Neural crest cell (in vitro differentiated cells): ENCODE data around the gene MYO6. TPM values are rescaled to one million over a fixed set of nuclear protein-coding genes. Genes with fewer than 3 reads are reported as not detected.

Source experiments
- DNase-seq: peaks from one replicate; pipeline ENCODE4 v3.0.0; 2021; ENCODE audit warnings: low read depth, mixed read lengths, low spot score
- H3K27ac Mint-ChIP-seq: one replicate; pipeline ENCODE4 v1.8.0; 2021; ENCODE audit warnings: mild to moderate bottlenecking, mixed read lengths; ENCODE audit not compliant: unreplicated experiment
- H3K27me3 Mint-ChIP-seq: 2 replicates; pipeline ENCODE4 v1.8.0; 2021; ENCODE audit warnings: low read depth, mild to moderate bottlenecking, mixed read lengths
- H3K36me3 Mint-ChIP-seq: 2 replicates; pipeline ENCODE4 v1.8.0; 2021; ENCODE audit warnings: low read depth, mild to moderate bottlenecking, mixed read lengths
- H3K4me1 Mint-ChIP-seq: 2 replicates; pipeline ENCODE4 v1.8.0; 2021; ENCODE audit warnings: mixed read lengths
- H3K4me3 Mint-ChIP-seq: one replicate; pipeline ENCODE4 v1.8.0; 2021; ENCODE audit warnings: mild to moderate bottlenecking, mixed read lengths
- H3K9me3 Mint-ChIP-seq: 2 replicates; pipeline ENCODE4 v1.8.0; 2021; ENCODE audit warnings: mixed read lengths
- CTCF ChIP-seq: fragments of 200-600 bp; sonication (generic); conservative IDR thresholded peaks from 2 replicates; pipeline ENCODE4 v1.5.0; 2021; ENCODE audit warnings: antibody characterized with exemption, mild to moderate bottlenecking
- total RNA-seq: library from RNA; stranded (reverse); gene quantifications from 2 replicates; pipeline ENCODE4 v1.2.1, GENCODE V29; 2021

The MYO6 gene
- total RNA-seq, 1 donor from 2014 or later: 24.5 TPM

GRCh38 chr6:75848274-75848673, 99.2 kb downstream of the MYO6 start:
- no peaks in the 10 kb centered on the region for H3K9me3 Mint-ChIP-seq
- DNase-seq: no peak
- H3K27me3 Mint-ChIP-seq: no peaks in the 10 kb centered on the region
- H3K4me3 Mint-ChIP-seq: no peak overlapping the region
- H3K4me1 Mint-ChIP-seq: no peaks in the 10 kb centered on the region
- H3K36me3 Mint-ChIP-seq: no peaks in the 10 kb centered on the region
- H3K27ac Mint-ChIP-seq: no peak overlapping the region
- no peak for TF ChIP-seq CTCF

- H3K4me1 Mint-ChIP-seq: no peaks in the 10 kb centered on the region
- no peak for TF ChIP-seq CTCF
- peak overlapping the region; percentile 81 for H3K27ac Mint-ChIP-seq
- DNase-seq: no peak
- H3K4me3 Mint-ChIP-seq: no peak overlapping the region
- H3K9me3 Mint-ChIP-seq: no peaks in the 10 kb centered on the region
- no peaks in the 10 kb centered on the region for H3K27me3 Mint-ChIP-seq
- no peaks in the 10 kb centered on the region for H3K36me3 Mint-ChIP-seq
These were observed 100.4 kb downstream of the MYO6 start for GRCh38 chr6:75849329-75850025.

- no peaks in the 10 kb centered on the region for H3K27me3 Mint-ChIP-seq
- H3K36me3 Mint-ChIP-seq: no peaks in the 10 kb centered on the region
- DNase-seq: no peak
- no peak for TF ChIP-seq CTCF
- H3K4me3 Mint-ChIP-seq: no peak overlapping the region
- H3K4me1 Mint-ChIP-seq: no peaks in the 10 kb centered on the region
- H3K27ac Mint-ChIP-seq: no peak overlapping the region
- no peaks in the 10 kb centered on the region for H3K9me3 Mint-ChIP-seq
These were observed 101.2 kb downstream of the MYO6 start for GRCh38 chr6:75850026-75850833.

GRCh38 chr6:75852721-75853120, 103.7 kb downstream of the MYO6 start:
- DNase-seq: no peak
- H3K4me1 Mint-ChIP-seq: no peaks in the 10 kb centered on the region
- H3K9me3 Mint-ChIP-seq: no peaks in the 10 kb centered on the region
- H3K27ac Mint-ChIP-seq: no peak overlapping the region
- H3K4me3 Mint-ChIP-seq: no peak overlapping the region
- H3K27me3 Mint-ChIP-seq: no peaks in the 10 kb centered on the region
- no peak for TF ChIP-seq CTCF
- no peaks in the 10 kb centered on the region for H3K36me3 Mint-ChIP-seq

- Mint-ChIP-seq H3K27me3 (no peaks in the 10 kb centered on the region), H3K27ac (no peak overlapping the region), H3K4me3 (no peak overlapping the region), H3K4me1 (no peaks in the 10 kb centered on the region), H3K36me3 (no peaks in the 10 kb centered on the region), H3K9me3 (no peaks in the 10 kb centered on the region)
- no peak for TF ChIP-seq CTCF
- no peak for DNase-seq
These were observed 104.8 kb downstream of the MYO6 start for GRCh38 chr6:75853806-75854205.
